GM19099 (cell line): ENCODE results near the gene SLC17A2.

Source experiments
- POLR2A ChIP-seq: IDR thresholded peaks from 3 replicates; pipeline ENCODE4 v1.6.1; 2011; ENCODE audit warnings: low read depth; ENCODE audit not compliant: insufficient read length; ENCODE audit errors: extremely low read depth

SLC17A2 gene

DNA sequence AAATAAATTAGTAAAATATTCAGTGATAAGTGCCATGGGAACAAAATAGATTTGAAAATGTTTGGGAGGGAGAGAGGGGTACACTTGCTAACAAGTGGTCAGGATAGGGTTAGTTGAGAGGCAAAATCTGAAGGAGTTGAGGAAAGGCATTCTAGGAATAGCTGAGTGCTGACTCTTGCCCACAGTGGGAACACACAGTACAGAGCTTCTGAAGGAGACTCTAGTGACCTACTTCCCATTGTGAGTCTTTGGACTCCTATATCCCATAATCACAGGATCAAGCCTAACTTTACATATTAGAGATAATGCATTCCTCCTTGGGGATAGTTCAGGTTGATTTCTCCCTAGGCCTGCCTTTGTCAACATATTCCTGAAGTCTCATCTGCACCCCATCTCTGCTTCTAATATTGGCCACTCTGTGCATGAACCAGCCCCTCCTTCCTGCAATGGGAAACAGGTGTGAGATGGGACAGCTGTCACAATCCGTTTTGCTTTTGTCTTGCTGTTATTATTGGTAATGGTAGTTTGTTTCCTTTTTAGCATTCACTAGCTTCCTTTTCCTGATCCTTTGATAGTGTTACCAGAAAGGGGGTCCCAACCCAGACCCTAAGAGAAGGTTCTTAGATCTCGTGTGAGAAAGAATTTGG is 29.5 kb upstream of the SLC17A2 start:
- TF ChIP-seq POLR2A, result no peak

DNA sequence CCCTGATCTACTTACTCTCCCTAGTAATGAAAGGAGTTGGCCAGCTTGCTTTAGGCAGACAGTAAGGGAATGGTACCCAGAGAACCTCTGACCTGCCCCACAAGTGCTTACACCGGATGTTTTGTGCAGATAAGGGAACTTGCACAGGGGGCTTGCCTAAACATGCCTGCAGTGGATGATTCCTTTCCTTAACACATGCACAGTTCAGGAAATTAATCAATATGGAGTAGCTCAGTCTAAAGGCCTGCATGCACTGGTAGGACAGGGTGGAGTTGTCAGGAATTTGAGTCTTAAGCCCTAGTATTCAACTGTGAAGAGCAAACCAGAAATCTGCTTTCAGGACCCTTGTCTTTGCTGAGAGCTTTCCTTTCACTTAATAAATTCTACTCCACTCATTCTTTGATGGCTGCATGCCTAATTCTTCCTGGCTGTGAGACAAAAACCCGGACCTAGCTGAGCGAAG is 28.2 kb upstream of the SLC17A2 start:
- TF ChIP-seq POLR2A, result no peak

DNA sequence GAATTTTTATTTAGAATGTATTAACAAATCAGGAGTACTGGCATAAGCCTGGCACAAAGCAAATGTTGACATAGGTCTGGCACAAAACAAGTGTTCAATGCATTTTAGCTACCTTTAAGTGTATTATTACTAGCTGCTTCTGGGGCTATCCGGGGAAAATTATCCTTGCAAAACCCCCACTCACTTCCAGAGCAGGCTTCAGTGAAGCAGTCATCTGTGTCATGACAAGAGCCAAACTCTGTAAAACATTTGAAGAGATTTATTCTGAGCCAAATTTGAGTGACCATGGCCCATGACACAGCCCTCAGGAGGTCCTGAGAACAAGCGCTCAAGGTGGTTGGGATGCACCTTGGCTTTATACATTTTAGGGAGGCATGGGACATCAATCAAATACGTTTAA is 25.7 kb upstream of the SLC17A2 start:
- TF ChIP-seq POLR2A, result no peak

DNA sequence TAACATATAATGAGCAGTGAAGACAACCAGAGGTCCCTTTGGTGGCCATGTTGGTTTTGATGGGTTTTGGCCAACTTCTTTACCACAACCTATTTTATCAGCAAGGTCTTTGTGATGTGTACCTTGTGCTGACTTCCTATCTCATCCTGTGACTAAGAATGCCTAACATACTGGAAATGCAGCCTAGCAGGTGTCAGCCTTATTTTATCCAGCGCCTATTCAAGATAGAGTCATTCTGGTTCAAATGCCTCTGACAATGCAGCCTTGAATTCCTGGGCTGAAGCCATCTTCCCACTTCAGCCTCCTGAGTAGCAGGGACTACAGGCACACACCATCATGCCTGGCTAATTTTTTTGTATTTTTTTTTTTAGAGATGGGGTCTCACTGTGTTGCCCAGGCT is 24.3 kb upstream of the SLC17A2 start:
- TF ChIP-seq POLR2A, result no peak

DNA sequence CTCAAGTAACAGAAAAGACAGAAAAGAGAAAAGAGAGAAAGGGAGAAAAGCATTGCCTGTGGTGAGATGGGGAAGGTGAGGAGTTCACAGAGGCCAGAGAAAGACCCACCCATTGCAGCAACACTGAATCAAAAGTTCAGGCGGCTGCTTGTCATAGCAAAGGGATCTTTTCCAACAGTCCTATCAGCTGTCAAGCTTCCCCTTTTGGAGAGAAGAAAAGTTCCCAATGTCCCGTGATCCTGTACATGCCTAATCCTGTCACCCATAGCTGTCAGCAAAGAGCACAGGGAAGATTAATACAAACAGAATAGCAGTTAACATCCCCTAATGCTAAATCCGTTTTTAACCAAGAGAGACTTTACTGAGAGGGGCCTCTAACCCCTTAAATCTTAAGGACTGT is 23.2 kb upstream of the SLC17A2 start:
- TF ChIP-seq POLR2A, result no peak

DNA sequence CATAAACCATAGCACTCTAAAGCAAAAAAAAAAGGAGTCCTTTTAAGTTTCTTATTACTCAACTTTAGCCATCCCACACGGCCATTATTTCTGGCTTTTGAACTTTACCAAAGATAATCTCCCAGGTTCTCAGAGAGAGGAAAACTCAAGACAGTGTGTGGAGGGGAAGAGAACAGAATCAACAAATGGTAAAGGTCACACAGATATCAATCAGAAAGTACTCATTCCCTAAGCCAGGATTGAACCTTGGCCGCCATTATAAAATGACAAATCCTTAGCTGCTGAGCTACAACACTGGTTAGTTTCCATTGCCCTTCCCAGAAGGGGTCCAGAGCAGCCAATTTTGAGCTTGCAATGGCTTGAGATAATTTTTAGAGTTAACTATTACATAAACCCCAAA is 22.0 kb upstream of the SLC17A2 start:
- TF ChIP-seq POLR2A, result no peak

DNA sequence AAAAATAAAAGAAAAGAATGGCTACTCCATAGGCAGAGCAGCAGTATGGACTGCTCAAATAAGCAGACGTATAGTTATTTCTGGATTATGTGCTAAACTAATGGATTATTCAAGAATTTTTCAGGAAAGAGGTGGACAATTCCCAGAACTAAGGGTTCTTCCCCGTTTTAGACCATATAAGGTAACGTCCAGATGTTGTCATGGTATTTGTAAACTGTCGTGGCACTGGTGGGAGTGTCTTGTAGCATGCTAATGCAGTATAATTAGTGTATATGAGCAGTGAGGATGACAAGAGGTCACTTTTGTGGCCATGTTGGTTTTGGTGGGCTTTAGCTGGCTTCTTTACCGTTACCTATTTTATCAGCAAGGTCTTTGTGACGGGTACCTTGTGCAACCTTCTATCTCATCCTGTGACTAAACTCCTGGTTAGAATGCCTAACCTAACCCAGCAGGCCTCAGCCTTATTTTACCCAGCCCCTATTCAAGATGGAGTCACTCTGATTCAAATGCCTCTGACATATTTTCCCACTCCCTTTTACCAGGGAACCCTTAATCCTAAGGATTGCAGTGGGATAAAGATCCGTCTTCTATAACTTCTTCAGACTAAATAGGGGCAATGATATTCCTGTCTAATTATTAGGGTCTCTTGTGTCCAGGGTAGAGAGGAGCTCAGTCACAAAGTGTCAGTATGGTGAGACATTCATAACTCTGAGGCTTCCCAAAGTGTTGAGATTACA is 21.0 kb upstream of the SLC17A2 start:
- TF ChIP-seq POLR2A, result no peak

DNA sequence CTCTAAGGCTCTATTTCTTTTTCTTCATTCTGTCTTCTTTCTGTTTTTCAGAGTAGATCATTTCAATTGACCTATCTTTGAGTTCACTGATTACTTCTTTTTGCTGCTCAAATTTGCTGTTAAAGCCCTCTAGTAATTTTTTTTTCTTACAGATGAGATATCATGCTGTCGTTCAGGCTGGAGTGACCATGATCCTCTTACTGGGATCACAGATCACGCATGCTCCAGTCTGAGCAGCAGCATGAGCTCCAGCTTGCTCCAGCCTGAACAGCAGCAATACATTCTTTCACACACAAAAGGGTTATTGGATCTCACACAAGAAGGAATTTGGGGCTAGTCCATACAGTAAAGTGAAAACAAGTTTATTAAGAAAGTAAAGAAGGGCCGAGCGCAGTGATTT is 19.8 kb upstream of the SLC17A2 start:
- TF ChIP-seq POLR2A, result no peak

DNA sequence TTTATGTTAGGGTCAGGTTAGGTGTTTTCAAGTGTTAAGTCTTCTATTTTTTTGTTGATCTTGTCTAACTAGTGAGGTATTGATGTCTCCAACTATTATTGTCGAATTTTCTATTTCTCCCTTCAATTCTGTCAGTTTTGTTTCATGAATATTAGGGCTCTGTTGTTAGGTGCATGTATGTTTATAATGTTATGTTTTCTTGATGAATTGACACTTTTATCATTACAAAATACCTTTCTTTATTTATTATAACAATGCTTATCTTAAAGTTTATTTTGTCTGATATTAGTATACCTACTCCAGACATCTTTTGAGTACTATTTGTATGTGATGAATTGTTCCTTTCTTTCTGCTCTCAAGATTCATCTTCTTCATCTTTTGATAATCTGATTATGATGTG is 19.2 kb upstream of the SLC17A2 start:
- TF ChIP-seq POLR2A, result no peak

DNA sequence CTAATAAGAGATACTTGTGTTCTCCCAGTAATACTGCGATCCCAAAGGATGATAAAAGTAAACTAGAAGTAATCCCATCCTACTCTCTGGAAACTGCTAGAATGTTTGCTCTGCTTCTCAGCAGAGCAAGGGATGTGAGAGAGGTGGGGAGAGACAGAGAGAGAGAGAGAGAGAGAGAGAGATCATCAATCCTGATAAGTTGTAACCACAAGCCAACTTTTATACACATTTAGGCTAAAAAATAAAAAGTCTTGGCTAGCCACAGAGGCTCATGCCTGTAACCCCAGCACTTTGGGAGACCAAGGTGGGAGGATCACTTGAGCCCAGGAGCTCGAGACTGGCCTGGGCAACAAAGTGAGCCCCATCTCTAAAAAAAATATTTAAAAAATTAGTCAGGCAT is 16.1 kb upstream of the SLC17A2 start:
- TF ChIP-seq POLR2A, result no peak

DNA sequence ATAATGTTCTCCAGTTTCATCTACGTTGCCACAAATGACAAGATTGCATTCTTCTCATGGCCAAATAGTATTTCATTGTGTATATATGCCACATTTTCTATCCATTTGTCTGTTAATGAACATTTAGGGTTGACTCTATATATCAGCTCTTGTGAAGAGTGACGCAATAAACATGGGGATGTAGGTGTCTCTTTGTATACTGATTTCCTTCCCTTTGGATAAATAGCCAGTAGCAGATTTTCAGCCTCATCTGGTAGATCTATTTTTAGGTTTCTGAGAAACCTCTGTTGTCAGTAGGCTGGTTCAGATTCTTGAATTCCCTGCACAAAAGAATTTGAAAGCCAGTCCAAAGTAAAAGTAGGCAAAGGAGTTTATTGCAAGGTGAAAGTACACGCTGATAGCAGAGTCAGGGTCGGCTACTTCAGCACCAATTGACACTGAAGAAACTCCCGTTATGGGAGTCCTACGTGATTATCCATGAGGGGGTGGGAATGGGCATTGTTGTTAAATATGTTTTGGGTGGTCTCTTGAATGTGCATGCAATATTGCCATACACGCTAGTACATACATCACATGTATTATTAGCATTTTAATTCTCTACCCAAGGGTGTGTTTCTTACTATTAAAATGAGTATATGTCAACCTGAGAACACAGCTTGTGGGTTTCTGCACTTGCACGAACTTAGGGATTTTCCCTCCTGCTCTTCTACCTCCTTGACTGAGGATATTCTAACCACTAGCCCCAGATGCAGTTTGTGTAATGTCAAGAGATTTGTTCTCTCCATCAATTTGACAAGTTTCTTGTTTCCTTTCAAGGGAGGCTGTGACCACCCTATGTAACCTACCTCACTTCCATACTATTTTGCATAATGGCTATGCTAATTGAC is 14.4 kb upstream of the SLC17A2 start:
- TF ChIP-seq POLR2A, result no peak

DNA sequence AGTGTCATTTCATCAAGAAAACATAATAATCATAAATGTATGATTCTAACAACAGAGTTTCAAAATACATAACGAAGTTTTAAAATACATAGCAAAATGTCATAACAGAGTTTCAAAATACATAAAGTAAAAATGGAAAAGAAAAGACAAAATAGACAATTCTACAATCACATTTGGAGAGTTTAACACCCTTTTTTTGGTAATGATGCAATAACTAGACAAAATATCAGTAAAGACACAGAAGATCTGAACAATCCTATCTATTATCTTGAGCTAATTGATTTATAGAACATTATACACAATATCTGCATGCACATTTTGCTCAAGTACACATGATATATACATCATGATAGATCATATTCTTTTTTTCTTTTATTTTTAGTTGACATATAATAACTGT is 13.4 kb upstream of the SLC17A2 start:
- no peak for TF ChIP-seq POLR2A

DNA sequence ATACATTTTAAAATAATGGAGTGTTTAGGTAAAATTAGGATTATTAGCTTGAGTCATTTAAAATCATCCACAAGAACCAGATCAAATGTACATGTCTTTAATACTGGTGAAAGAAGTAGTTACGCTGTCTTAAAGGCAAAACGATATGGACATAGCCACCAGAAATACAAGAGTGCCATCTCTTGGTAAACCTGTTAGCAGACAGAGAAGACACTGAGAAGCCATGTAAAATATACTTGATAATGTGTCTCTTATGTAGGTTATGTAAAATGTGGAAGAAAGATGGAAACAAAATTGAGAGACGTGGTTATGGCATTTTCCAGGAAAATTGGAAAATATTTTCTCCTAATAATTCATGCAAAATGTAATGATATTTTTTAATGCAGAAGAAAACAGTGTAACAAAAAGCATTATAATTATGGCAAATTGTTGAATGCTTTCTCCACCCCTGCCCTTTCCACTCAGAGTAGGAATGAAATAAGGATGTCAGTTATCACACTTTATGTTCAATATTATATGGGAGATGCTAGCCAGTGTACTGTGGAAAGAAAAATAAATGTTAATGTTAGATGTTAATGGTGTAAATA is 12.2 kb upstream of the SLC17A2 start:
- TF ChIP-seq POLR2A, result no peak

DNA sequence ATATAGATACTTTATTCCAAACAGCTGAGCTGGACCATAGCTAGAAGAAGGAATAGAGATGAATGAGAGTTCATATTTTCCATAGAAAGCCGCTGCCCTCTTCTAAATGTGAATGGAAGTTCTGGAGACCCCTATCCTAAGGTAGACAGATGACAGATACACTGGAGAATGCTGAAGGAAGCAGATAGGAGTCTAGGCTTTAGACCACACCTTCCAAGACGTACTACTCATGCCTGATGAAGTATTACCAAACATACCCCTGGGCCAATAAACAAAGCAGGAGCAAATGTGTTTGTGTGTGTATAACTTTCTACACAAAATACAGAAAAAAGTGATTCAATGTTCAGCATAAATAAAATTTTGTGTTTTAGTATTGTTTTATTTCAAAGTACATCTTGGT is 9.1 kb upstream of the SLC17A2 start:
- TF ChIP-seq POLR2A, result no peak

DNA sequence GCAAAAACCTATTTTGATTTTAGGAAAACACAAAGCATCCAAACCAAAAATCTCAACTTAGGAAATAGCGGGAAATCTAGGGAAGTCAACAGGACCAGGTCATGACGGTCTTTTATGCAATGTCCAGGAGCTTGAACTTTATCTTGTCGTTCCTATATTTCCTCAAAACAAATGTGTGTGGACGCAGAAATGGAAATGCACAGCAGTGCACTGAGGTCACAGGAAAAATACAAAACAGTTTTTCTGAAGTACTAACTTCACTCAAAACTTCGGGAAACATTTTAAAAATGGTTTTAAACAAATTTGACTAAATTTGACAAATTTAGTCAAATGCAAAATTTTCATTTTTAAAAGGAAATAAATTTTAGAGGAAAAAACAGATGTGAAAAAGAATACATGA is 5.5 kb upstream of the SLC17A2 start:
- TF ChIP-seq POLR2A, result no peak

DNA sequence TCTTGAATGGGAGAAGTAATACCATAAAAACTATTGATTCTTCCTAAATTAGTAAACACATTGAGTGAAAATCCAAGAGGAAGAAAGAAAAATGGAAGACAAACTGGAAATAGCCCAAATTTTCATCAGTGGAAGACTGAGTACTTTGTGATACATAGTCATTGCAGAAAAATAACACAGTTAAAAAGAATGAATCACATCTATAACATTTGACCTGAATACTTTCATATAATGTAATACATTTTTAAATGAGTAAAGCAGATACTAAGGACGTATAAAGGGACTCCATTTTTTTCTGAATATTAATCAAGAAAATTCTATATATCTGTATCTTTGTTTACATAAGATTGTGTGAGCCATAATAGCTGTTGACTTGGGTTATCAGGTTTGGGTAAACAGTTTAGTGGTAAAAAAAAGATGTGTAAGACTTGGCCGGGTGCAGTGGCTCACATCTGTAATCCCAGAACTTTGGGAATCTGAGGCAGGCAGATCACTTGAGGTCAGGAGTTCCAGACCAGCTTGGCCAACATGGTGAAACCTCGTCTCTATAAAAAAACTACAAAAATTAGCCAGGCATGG is 4.3 kb upstream of the SLC17A2 start:
- no peak for TF ChIP-seq POLR2A

DNA sequence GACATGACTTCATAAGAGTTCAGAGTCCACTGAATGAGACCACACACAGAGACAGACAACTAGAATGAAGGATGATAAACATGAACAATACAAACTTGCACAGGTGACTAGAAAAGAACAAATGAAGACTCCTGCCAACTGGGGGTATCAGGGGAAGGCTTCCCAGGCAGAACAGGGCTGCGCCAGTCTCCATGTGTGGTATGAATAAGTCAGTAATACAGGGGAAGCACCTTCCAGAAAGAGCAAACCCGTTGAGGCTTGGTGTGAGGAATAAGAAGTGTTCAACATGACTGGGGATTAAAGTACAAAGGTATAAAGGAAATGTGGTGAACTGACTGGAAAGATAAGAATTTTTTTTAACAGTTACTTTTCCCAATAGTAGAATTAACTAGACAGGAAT is 3.7 kb upstream of the SLC17A2 start:
- no peak for TF ChIP-seq POLR2A
